NCI-H226 (cell line): Measurements from ENCODE around the gene S1PR4.
A peak's percentile ranks its signal among the peaks of the same experiment; 100 is the strongest.
"Not testable (repeated sequence)": the region's sequence is repeated elsewhere in the genome, so short reads cannot be mapped to it uniquely, and the experiment has no call there.

Source experiments
- DNase-seq: peaks from one replicate; pipeline ENCODE4 v3.0.0-alpha.2; 2015

Gene S1PR4

DNA sequence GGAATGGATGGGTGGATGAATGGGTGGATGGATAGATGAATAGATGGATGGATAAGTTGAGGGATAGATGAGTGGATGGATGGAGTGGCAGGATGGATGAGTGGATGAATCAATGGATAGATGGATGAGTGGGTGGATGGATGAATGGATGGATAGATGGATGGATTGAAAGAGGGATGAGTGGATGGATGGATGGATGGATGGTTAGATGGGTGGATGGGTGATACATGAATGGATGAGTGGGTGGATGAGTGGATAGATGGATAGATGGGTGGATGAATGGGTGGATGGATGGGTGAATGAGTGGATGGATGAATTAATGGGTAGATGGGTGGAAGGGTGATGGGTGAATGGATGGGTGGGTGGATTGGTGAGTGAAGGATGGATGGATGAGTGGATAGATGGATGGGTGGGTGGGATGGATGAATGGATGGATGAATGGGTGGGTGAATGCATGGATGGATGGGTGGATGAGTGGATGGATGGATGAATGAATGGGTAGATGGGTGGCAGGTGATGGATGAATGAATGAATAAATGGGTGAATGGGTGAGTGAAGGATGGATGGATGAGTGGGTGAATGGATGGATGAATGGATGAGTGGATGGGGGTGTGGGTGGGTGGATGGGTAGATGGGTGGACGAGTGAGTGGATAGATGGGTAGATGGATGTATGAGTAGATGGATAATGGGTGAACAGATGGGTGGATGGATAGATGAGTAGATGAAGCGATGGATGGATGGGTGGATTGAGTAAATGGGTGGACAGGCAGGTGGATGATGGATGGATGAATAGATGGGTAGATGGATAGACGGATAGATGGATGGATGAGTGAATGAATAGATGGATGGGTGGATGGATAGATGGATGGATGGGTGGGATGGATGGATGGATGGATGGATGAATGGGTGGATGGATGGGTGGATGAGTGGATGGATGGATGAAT is 25.0 kb upstream of the S1PR4 start:
- DNase-seq, result no peak

DNA sequence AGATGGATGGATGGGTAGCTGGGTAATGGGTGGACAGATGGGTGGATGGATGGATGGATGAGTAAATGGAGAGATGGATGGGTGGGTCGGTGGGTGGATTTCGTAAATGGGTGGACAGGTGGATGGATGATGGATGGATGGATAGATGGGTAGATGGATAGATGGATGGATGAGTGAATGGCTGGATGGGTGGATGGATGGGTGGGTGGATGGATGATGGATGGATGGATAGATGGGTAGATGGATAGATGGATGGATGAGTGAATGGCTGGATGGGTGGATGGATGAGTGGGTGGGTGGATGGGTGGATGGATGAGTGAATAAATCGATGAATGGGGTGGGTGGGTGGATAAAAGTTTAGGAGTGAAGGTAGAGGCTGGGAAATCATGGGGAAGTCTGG is 24.1 kb upstream of the S1PR4 start:
- DNase-seq, result not testable (repeated sequence)

DNA sequence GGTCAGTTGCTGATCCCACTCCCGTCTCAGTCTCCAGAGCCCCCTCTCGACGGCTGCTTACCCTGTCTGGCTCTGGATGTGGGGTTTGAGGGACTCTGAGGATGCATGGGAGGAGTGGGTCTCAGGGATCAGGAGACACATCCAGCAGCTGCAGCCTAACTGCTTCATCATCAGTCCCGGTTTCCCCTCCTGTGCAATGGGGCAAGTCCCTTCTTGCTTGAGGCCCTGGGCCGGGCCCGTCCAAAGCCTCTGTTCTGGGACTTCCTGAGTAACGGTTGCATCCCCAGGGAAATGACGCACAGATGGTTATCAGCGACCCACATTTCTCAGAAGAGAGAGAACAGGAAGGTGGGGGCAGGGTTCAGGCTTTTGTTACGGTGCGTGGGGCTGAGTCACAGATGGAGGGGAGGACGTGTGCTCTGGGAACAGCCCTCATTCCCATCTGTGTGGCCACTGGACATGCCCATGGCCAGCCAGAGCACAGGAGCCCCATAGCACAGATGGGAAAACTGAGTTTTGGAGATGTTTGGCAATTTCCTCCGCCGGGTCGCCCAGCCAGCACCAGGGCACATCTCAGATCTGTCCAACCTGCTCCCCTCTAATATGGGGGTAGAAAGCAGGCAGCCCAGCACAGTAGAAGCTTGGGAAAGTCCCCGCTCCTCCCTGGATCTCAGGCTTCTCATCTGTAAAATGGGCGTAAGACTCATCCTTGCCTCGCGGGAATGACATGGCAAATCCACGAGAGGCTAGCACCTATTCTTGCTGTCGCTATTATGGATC is 23.4 kb upstream of the S1PR4 start:
- DNase-seq, result peak; percentile 93

DNA sequence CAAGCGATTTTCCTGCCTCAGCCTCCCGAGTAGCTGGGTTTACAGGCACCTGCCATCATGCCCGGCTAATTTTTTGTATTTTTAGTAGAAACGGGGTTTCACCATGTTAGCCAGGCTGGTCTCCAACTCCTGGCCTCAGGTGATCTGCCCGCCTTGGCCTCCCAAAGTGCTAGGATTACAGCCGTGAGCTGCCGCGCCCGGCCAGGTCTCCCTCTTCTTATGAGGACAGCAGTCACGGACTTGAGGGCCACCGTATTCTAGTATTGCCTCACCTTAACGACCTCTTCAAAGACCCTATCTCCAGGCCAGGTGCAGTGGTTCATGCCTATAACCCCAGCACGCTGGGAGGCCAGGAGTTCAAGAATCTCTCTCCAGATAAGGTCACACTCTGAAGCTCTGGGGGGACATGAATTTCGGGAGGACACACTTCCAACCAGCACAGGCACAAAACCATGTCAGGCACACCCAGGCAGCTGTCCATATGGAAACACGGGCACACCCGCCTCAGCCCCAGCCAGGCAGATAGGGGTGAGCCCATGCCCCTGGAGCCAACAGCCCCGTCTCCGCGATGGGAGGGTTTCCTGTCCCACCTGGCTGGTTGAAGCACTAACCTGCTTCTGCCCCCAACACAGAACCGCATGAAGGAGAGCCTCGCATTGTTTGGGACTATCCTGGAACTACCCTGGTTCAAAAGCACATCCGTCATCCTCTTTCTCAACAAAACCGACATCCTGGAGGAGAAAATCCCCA is 21.3 kb upstream of the S1PR4 start:
- DNase-seq, result no peak

DNA sequence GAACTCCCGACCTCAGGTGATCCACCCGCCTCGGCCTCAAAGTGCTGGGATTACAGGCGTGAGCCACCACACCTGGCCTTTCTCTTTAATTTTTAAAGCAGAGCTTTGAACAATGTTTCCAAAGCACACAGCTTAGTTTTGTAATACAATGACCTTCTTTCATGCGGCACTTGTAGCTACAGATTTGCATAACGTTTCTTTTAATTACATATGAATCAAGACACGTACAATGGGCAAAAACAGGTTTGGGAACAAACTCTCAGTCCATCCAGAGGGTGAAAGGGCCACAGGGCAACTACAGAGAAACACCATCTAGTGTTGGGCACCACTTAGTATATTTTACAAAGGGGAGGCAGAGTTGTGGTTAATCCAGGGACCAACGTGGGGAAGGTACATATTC is 19.0 kb upstream of the S1PR4 start:
- DNase-seq, result no peak

DNA sequence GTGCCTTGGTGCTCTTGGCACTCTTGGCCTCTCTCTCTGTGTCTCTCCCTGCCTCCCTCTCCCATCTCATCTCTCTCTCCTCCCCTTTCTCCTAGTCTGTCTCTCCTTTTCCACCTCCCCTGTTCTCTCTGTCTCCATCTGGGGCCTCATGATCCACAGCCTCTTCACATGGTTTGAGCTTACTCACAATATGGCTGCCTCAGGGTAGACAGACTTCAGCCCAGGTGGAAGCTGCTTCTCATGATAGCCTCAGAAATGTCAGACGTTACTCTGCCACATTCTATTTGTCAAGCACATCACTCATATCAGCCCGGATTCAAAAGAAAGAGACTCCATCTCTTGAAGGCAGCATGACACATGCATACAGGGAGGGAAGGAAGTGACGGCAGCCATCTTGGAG is 18.4 kb upstream of the S1PR4 start:
- no peak for DNase-seq

DNA sequence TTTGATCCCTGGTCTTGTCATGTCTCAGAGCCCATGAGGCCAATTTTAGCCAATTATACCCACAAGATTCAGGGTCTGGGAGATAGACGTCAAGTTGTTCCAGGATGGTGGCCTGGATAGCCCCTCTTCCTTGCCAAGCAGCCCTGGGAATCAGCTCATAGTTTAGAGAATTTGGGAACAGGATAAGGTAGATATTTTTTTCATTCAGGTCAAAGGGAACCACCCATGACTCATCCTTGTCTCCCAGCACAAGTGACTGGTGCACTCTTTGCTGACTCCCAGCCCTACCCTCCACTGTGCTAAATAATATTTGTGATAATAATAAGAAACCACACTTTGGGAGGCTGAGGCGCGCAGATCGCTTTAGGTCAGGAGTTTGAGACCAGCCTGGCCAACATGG is 17.1 kb upstream of the S1PR4 start:
- no peak for DNase-seq

DNA sequence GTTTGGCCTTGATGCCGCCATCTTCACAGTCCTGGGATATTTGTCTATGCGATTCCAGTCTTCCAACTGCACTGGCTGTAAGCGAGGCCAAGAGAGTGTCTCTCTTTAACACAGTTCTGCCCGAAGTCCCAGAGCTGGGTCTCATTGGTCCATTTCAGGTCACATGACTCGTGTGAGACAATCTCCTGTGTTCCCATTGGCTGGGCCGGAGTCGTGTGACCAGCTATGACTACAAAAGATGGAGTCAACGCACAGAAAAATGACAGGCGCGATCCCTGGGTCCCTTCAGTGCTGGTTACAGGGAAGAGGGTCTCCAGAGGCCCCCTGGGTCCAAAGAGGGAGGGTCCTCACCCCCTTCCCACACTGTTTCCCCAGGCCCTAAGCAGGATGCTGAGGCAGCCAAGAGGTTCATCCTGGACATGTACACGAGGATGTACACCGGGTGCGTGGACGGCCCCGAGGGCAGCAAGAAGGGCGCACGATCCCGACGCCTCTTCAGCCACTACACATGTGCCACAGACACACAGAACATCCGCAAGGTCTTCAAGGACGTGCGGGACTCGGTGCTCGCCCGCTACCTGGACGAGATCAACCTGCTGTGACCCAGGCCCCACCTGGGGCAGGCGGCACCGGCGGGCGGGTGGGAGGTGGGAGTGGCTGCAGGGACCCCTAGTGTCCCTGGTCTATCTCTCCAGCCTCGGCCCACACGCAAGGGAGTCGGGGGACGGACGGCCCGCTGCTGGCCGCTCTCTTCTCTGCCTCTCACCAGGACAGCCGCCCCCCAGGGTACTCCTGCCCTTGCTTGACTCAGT is 15.9 kb upstream of the S1PR4 start:
- no peak for DNase-seq

DNA sequence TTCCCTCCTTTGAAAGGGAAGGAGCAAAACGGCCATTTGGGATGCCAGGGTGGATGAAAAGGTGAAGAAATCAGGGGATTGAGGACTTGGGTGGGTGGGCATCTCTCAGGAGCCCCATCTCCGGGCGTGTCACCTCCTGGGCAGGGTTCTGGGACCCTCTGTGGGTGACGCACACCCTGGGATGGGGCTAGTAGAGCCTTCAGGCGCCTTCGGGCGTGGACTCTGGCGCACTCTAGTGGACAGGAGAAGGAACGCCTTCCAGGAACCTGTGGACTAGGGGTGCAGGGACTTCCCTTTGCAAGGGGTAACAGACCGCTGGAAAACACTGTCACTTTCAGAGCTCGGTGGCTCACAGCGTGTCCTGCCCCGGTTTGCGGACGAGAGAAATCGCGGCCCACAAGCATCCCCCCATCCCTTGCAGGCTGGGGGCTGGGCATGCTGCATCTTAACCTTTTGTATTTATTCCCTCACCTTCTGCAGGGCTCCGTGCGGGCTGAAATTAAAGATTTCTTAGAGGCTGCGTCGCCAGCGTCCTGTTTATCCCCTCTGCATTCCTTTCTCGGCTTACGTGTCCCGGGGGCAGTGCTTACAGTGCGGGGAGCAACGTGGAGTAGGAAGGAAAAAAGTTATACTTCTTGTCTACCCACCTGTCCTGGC is 15.2 kb upstream of the S1PR4 start:
- DNase-seq, result no peak

DNA sequence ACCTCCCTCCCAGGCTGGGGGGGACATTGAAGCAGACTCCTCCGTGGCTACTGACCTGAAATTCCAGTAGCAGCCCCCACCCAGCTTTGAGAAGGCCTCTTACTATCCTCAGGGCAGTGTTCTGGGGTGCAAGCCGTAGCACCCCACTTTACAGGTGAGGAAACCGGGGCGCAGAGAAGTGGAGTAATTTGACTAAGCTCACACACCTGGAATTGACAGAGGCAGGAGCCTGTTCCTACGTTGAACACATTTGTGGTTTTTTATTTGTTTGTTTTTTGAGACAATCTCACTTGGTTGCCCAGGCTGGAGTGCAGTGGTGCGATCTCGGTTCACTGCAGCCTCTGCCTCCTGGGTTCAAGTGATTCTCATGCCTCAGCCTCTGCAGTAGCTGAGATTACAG is 14.6 kb upstream of the S1PR4 start:
- no peak for DNase-seq

DNA sequence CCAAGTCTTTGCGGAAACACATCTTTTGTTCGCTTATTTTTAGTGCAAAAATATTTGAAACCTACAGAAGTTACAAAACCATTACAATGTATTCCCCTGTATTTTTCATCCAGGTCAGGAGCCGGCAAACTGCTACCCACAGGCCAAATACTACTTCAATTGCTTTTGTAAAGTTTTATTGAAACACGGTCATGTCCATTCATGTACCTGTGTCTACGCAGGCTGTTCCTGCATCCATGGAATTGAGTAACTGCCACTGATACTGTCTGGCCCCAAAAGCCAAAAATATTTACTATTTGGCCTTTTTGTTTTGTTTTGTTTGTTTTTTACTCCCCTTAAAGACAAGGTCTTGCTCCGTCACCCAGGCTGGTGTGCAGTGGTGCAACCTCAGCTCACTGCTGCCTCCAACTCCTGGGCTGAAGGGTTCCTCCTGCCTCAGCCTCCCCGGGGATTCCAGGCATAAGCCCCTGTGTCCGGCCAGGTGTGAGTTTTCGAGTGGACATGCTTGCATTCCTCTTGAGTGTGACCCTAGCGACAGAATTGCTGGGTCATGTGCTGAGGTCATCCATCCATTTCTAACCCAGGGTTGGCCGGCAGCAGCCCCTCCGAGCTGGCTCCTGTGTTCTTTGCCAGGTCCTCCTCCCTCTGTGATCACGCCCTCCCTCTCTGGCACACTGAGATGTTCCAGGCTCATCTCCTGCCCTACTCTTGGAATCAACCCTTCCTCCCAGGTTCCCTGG is 10.9 kb upstream of the S1PR4 start:
- DNase-seq, result no peak

DNA sequence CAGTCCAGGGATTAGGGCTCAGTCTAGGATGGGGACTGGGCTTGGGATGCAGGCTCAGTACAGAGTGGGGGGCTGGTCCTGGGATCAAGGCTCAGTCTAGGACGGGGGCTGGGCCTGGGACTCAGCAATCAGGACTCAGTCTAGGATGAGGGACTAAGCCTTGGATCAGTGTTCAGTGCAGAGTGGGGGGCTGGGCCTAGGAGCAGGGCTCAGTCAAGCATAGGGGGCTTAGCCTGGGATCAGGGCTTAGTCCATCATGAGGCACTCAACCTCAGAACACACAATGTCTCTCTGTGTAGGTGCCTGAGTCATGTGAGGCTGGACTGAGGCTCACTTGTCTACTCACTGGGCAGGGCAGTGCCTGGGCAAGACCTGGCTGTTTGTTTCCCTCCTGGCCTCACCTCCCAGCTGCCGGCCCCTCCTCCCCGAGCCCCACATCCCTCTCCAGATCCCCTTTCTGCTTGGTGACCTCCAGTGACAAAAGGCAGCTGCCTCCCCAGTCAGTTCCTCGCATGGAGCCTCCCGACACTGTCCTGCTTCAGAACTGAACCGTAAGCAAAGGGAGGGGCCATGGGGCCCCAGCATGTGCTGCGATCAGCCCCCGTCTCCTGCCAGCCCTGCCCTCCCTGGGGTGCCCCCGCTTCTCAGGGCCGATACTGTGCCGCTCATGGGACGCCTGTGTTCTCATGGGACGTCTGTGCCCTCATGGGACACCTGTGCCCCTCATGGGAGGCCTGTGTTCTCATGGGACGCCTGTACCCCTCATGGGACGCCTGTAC is 6.5 kb upstream of the S1PR4 start:
- no peak for DNase-seq

DNA sequence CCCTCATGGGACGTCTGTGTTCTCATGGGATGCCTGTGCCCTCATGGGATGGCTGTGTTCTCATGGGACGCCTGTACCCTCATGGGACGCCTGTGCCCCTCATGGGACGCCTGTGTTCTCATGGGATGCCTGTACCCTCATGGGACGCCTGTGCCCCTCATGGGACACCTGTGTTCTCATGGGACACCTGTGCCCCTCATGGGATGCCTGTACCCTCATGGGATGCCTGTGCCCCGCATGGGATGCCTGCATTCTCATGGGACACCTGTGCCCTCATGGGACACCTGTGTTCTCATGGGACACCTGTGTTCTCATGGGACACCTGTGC is 5.9 kb upstream of the S1PR4 start:
- DNase-seq, result not testable (repeated sequence)

DNA sequence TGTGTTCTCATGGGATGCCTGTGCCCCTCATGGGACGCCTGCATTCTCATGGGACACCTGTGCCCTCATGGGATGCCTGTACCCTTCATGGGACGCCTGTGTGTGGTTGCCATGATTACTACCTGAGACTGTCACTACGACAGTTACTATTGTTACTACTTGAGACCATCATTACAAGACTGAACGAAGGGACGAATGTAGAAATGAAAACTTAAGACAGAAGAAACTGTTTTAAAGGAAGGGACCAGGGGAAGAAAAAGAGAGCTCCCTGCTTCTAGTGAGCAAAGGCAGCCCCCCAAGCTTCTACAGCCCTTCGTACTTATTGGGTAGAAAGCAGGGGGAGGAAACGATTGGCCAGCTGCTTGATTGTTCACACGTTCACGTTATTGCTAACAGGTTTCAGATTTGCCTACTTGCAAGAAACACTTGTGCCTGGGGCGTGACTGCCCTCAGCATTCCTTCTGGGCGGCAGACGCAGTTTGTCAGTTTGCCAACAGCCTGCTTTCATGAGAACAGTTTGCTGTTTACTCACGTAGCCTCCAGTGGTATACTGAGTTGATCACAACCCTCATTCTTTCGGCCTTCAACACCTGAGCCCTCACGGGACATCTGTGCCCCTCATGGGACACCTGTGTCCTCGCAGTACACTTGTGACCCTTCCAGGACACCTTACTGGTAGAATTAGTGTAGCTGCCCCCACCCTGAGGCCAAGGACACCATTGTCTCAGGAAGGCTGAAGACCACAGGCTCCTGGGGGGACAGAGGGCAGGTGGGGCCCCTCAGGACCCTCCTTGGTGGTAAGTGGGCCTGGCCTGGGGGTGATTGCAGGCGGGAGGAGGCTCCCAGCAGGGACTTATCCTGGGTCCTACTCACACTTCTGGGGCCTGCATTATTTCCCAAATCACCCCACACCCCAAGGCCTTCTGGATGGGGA is 2.5 kb upstream of the S1PR4 start:
- DNase-seq, result peak; percentile 92

DNA sequence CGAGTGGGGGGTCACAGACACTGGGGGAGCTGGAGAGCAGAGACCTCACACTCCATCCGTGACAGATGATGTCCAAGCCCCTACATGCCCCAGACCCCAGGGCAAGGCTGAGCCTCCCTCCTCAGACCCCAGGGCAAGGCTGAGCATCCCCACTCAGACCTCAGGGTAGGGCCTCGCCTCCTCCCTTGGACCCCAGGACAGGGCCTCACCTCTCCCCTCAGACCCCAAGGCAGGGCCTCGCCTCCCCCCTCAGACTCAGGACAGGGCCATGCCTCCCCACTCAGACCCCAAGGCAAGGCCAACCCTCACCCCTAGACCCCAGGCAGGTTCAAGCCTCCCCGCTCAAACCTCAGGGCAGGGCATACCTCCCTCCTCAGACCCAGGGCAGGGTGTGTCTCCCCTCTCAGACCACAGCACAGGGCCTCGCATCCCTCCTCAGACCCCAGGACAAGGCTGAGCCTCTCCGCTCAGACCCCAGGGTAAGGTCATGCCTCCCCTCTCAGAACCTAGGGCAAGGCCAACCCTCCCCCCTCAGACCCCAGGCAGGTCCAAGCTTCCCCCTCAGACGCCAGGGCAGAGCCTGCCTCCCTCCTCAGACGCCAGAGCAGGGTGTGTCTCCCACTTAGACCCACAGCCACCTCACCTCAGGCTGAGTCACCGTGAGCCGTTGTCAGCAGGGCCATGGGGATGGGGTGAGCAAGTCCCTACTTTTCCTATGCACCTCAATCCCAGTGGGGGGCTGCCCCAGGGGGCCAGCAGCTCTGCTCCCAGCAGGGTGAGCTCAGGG is 1.7 kb upstream of the S1PR4 start:
- peak; percentile 87 for DNase-seq

DNA sequence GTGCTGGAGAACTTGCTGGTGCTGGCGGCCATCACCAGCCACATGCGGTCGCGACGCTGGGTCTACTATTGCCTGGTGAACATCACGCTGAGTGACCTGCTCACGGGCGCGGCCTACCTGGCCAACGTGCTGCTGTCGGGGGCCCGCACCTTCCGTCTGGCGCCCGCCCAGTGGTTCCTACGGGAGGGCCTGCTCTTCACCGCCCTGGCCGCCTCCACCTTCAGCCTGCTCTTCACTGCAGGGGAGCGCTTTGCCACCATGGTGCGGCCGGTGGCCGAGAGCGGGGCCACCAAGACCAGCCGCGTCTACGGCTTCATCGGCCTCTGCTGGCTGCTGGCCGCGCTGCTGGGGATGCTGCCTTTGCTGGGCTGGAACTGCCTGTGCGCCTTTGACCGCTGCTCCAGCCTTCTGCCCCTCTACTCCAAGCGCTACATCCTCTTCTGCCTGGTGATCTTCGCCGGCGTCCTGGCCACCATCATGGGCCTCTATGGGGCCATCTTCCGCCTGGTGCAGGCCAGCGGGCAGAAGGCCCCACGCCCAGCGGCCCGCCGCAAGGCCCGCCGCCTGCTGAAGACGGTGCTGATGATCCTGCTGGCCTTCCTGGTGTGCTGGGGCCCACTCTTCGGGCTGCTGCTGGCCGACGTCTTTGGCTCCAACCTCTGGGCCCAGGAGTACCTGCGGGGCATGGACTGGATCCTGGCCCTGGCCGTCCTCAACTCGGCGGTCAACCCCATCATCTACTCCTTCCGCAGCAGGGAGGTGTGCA is 587 bp downstream of the S1PR4 start:
- DNase-seq, result no peak

DNA sequence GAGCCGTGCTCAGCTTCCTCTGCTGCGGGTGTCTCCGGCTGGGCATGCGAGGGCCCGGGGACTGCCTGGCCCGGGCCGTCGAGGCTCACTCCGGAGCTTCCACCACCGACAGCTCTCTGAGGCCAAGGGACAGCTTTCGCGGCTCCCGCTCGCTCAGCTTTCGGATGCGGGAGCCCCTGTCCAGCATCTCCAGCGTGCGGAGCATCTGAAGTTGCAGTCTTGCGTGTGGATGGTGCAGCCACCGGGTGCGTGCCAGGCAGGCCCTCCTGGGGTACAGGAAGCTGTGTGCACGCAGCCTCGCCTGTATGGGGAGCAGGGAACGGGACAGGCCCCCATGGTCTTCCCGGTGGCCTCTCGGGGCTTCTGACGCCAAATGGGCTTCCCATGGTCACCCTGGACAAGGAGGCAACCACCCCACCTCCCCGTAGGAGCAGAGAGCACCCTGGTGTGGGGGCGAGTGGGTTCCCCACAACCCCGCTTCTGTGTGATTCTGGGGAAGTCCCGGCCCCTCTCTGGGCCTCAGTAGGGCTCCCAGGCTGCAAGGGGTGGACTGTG is 1.2 kb downstream of the S1PR4 start:
- DNase-seq, result no peak
